Activated T-helper 1 cell treated with anti-CD3 and anti-CD28 coated beads, Interleukin-12 subunit alpha, Interleukin-12 subunit beta, Interleukin-2, Interleukin-4 antibody, amounts not matched to agents 30 ng/mL and 10 ng/mL and 1 ng/mL, durations not matched to agents 14 hours and 24 hours and 36 hours (primary cell): ENCODE results near the gene ANKRD22. TPM values are rescaled to one million over a fixed set of nuclear protein-coding genes. Genes with fewer than 3 reads are reported as not detected.

Experiments used
- DNase-seq: peaks from one replicate; pipeline ENCODE4 v3.0.0; 2021; ENCODE audit warnings: low spot score
- H3K27ac Mint-ChIP-seq: one replicate; pipeline ENCODE4 v1.8.0; 2021; ENCODE audit warnings: mild to moderate bottlenecking, mixed read lengths
- H3K27me3 Mint-ChIP-seq: one replicate; pipeline ENCODE4 v1.8.0; 2022; ENCODE audit warnings: mild to moderate bottlenecking, moderate library complexity, mixed read lengths; ENCODE audit not compliant: insufficient read depth
- H3K36me3 Mint-ChIP-seq: one replicate; pipeline ENCODE4 v1.8.0; 2021; ENCODE audit warnings: low read depth, mixed read lengths
- H3K4me1 Mint-ChIP-seq: one replicate; pipeline ENCODE4 v1.8.0; 2021; ENCODE audit warnings: low read depth, mixed read lengths
- H3K4me3 Mint-ChIP-seq: one replicate; pipeline ENCODE4 v1.8.0; 2021; ENCODE audit warnings: mild to moderate bottlenecking, moderate library complexity, mixed read lengths
- H3K9me3 Mint-ChIP-seq: one replicate; pipeline ENCODE4 v1.8.0; 2021; ENCODE audit warnings: mixed read lengths
- intact Hi-C: fragments of 100-400 bp; cut with micrococcal nuclease; formaldehyde crosslinking; loops from one replicate; pipeline ENCODE4 v1.15.1; 2024
- total RNA-seq: library from RNA; stranded (reverse); gene quantifications from 2 replicates; pipeline ENCODE4 v1.2.3, GENCODE V29; 2022

ANKRD22 gene
- total RNA-seq, 1 donor from 2014 or later = 0.16 TPM

DNA sequence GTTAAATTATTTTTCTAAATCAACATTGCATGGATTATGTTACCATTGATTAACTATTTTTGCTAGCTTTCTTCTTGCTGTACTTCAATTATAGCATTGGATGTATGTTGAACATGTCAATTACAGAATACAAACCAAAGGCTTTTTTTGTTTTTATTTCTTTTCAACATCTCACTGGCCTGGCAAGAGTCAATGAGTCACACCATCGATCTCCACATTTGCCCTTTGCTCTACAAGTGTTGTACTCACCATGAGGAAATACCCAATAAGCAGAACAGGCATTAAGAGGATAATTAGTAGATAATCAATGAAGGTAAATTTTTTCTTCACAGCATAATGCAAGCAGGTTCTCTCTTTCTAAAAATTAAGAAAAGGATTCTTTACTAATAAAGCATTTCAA lies 23.3 kb downstream of the ANKRD22 start:
- H3K4me1 Mint-ChIP-seq = peaks cover 84% of the 10 kb centered on the region
- no peak for DNase-seq
- peaks cover 8% of the 10 kb centered on the region for H3K36me3 Mint-ChIP-seq
- H3K4me3 Mint-ChIP-seq = peak overlapping the region; percentile 12
- H3K9me3 Mint-ChIP-seq = no peaks in the 10 kb centered on the region
- no peaks in the 10 kb centered on the region for H3K27me3 Mint-ChIP-seq
- no peak overlapping the region for H3K27ac Mint-ChIP-seq
- intact Hi-C loops = loop anchor here (5.0 to 10.0 kb wide), 5 partner anchors 204 to 961 kb away; partner anchors contain the start of gene IFIT5

GRCh38 chr10:88827671-88828070 lies 24.0 kb downstream of the ANKRD22 start:
- Mint-ChIP-seq H3K27me3 (no peaks in the 10 kb centered on the region), H3K4me3 (no peak overlapping the region), H3K36me3 (peaks cover 11% of the 10 kb centered on the region), H3K4me1 (peaks cover 82% of the 10 kb centered on the region), H3K27ac (no peak overlapping the region), H3K9me3 (no peaks in the 10 kb centered on the region)
- intact Hi-C loops = loop anchor here (5.0 to 10.0 kb wide), 5 partner anchors 205 to 960 kb away; partner anchors contain the start of gene IFIT5
- DNase-seq = no peak

- intact Hi-C loops = loop anchor here (5.0 to 10.0 kb wide), 5 partner anchors 206 to 959 kb away; partner anchors contain the start of gene IFIT5
- DNase-seq = no peak
- H3K9me3 Mint-ChIP-seq = no peaks in the 10 kb centered on the region
- H3K4me3 Mint-ChIP-seq = peak overlapping the region; percentile 26
- H3K36me3 Mint-ChIP-seq = peaks cover 11% of the 10 kb centered on the region
- peaks cover 74% of the 10 kb centered on the region for H3K4me1 Mint-ChIP-seq
- no peaks in the 10 kb centered on the region for H3K27me3 Mint-ChIP-seq
- peak overlapping the region; percentile 62 for H3K27ac Mint-ChIP-seq
These were observed 25.3 kb downstream of the ANKRD22 start for GRCh38 chr10:88826388-88826787.

DNA sequence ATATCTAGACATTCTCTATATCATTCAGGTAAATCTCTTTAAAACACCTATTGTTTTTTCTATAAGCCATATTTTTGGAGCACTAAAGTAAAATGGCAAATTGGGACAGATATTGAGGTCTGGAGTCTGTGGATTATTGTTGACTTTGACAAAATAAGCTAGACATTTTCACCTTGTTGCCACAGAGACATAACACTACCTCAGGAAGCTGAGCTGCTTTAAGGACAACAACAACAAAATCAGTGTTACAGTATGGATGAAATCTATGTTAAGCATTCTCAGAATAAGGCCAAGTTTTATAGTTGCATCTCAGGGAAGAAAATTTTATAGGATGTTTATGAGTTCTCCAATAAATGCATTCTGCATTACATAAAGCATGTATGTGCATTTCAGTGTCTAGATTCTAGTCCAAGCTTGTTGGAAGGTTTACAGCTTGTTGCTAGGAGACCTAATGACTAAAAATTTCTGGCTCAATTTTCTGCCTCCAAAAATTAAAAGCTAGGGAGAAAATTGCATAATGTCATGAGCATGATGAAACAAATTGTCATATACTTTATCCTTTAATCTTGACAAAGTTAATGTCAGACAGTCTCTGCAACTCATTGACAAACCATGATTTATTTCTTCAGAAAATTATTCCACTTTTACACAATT lies 30.8 kb downstream of the ANKRD22 start:
- Mint-ChIP-seq H3K27ac (no peak overlapping the region), H3K9me3 (no peaks in the 10 kb centered on the region), H3K4me1 (peaks cover 51% of the 10 kb centered on the region), H3K27me3 (peaks cover 7% of the 10 kb centered on the region), H3K36me3 (peaks cover 6% of the 10 kb centered on the region), H3K4me3 (no peak overlapping the region)
- no peak for DNase-seq
- intact Hi-C loops = loop anchor here (10.0 kb wide), 1 partner anchor 594 kb away; the partner anchor contains the start of gene IFIT5

DNA sequence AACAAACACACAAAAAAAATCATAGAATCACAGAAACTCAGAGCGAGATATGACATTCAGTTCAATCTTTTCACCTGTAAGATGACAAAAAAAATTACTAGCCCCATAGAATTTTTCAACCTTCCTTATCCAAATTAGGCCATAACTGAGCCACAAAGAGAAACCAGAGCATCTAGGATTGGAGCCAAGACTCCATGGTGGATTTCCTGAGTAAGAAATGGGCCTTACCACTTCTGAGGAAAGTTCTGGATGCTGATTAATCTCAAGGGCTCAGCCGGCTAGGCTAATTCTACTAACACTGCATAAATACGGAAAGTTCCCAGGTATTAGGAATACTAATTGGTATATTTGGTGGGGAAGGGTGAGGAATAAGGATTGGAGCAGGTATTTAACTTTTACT lies 32.4 kb downstream of the ANKRD22 start:
- Mint-ChIP-seq H3K9me3 (no peaks in the 10 kb centered on the region), H3K27me3 (peaks cover 7% of the 10 kb centered on the region), H3K4me1 (peaks cover 42% of the 10 kb centered on the region), H3K36me3 (peaks cover 5% of the 10 kb centered on the region), H3K4me3 (no peak overlapping the region), H3K27ac (no peak overlapping the region)
- DNase-seq = no peak
- intact Hi-C loops = no loop called here

- H3K27me3 Mint-ChIP-seq = peaks cover 11% of the 10 kb centered on the region
- no peaks in the 10 kb centered on the region for H3K9me3 Mint-ChIP-seq
- no peak for DNase-seq
- H3K36me3 Mint-ChIP-seq = no peaks in the 10 kb centered on the region
- intact Hi-C loops = no loop called here
- H3K4me1 Mint-ChIP-seq = peaks cover 34% of the 10 kb centered on the region
- no peak overlapping the region for H3K4me3 Mint-ChIP-seq
- H3K27ac Mint-ChIP-seq = no peak overlapping the region
These were observed 38.4 kb downstream of the ANKRD22 start for GRCh38 chr10:88813200-88813599.

DNA sequence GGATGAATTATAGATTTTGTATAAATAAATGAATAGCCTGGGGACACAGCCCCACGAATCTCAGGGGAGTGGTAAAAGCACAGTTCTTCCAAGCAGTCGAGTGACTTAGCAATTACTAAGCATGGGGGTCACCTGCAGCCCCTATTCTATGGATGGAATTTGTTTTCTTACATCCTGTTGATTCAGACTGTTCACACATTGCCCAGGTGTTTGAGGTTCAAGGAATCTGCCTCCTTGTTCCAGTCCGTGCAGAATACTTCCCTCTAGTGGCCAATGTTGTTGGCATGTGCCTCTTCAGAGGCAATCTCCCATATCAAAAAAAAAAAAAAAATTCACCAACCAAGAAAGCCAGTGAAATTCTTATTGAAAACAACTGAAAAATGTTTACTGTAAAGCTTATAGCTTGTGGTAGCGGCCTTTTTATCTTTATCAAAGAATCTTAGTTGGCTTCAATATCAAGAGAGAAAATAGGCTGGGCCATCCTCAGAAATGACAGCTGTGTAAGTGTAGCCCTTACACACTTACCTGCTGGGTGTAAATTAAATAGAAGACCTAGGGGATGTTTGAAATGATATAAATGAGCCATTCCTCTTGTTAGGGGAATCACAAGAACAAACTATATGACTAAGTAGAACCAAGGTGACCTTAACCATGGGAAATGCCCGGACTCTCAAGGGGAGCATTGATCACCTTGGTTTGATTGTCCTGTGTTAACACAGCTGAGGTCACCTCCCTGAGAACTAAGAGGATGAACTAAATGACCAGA lies 41.3 kb downstream of the ANKRD22 start:
- no peaks in the 10 kb centered on the region for H3K36me3 Mint-ChIP-seq
- peaks cover 18% of the 10 kb centered on the region for H3K4me1 Mint-ChIP-seq
- peak; percentile 34 for DNase-seq
- intact Hi-C loops = loop anchor here (1.0 kb wide), 3 partner anchors 82 to 245 kb away; no protein-coding TSS in a partner anchor
- peaks cover 4% of the 10 kb centered on the region for H3K27me3 Mint-ChIP-seq
- H3K4me3 Mint-ChIP-seq = no peak overlapping the region
- H3K27ac Mint-ChIP-seq = no peak overlapping the region
- H3K9me3 Mint-ChIP-seq = no peaks in the 10 kb centered on the region

- Mint-ChIP-seq H3K36me3 (no peaks in the 10 kb centered on the region), H3K9me3 (no peaks in the 10 kb centered on the region), H3K27ac (no peak overlapping the region), H3K27me3 (peaks cover 7% of the 10 kb centered on the region), H3K4me1 (peaks cover 13% of the 10 kb centered on the region), H3K4me3 (no peak overlapping the region)
- DNase-seq = no peak
- intact Hi-C loops = loop anchor here (1.0 kb wide), 3 partner anchors 81 to 244 kb away; no protein-coding TSS in a partner anchor
These were observed 42.0 kb downstream of the ANKRD22 start for GRCh38 chr10:88809621-88810020.

DNA sequence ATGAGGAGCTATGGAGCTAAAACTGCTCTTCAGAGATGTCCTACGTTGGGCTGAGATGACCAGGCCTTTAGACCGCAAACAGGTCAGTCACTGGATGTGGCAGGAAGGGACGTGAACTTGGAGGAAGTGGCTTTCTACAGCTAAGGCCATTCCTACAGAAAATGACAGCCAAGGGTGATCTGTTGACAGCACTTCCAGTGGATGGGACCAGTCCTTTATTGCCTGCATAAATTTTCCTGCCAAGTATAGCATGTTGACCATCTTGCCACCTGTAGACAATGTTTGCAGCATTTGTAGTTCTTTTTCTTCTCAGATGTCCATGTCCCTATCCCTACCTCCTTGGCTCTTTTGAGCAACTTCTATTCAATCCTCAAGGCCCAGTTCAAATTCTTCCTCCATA lies 45.7 kb downstream of the ANKRD22 start:
- no peak overlapping the region for H3K4me3 Mint-ChIP-seq
- H3K27ac Mint-ChIP-seq = no peak overlapping the region
- intact Hi-C loops = no loop called here
- H3K36me3 Mint-ChIP-seq = no peaks in the 10 kb centered on the region
- peaks cover 16% of the 10 kb centered on the region for H3K4me1 Mint-ChIP-seq
- no peak for DNase-seq
- H3K9me3 Mint-ChIP-seq = no peaks in the 10 kb centered on the region
- peaks cover 22% of the 10 kb centered on the region for H3K27me3 Mint-ChIP-seq

DNA sequence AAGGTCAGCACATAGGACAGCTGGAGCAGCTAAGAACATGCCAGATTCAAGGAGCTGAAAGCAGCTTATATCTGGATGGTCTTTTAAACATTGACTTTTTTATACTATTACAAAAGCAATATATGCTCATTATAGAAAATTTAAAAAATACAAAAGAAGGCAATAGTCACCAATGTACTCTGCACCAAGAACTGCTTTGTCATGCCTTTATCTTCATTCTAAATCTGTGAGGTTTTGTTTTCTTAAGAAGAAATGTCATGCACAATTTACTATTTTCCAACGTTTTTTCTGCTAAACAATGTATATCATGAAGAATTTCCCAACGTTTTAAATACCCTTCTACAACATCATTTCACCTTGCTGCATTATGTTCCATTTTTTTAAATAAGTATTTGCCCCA lies 46.3 kb downstream of the ANKRD22 start:
- Mint-ChIP-seq H3K27ac (no peak overlapping the region), H3K4me3 (no peak overlapping the region), H3K27me3 (peaks cover 23% of the 10 kb centered on the region), H3K9me3 (no peaks in the 10 kb centered on the region), H3K4me1 (peaks cover 16% of the 10 kb centered on the region), H3K36me3 (no peaks in the 10 kb centered on the region)
- intact Hi-C loops = no loop called here
- no peak for DNase-seq

DNA sequence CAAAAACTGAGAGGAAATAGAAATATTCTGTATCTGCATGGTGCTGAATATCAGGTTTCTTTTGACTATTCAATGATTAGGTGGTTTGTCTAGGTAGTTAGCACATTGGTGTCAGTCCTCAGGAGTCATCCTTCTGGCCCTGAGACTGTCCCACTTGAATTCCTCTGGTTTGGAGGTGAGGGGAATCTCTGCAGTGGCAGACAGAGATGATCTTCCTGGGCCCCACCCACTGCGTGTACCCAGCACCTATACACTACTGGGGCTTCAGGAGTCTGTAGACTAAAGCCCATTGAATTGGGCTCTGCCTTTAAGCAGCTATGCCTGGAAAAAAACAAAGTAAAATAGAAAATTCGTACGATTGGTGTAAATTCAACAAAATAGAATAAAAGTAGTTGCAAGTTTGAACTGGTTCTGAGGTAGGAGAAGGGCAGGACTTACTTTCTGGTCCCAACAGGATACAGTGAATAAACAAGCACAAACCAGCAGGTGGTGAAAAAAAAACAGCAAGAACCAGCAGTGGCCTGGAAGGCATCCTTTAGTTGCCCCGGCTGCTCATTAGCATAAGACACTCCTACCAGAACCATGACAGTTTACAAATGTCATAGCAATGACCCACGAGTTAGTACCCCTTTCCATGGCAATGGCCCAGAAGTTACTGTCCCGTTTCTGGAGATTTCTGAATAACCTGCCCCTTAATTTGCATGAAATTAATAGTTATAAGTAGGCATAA lies 47.4 kb downstream of the ANKRD22 start:
- peaks cover 25% of the 10 kb centered on the region for H3K27me3 Mint-ChIP-seq
- H3K9me3 Mint-ChIP-seq = no peaks in the 10 kb centered on the region
- H3K27ac Mint-ChIP-seq = no peak overlapping the region
- no peak for DNase-seq
- H3K4me3 Mint-ChIP-seq = no peak overlapping the region
- H3K36me3 Mint-ChIP-seq = no peaks in the 10 kb centered on the region
- intact Hi-C loops = no loop called here
- peaks cover 14% of the 10 kb centered on the region for H3K4me1 Mint-ChIP-seq

- H3K9me3 Mint-ChIP-seq = no peaks in the 10 kb centered on the region
- no peak overlapping the region for H3K4me3 Mint-ChIP-seq
- peaks cover 14% of the 10 kb centered on the region for H3K4me1 Mint-ChIP-seq
- H3K36me3 Mint-ChIP-seq = no peaks in the 10 kb centered on the region
- no peak for DNase-seq
- H3K27me3 Mint-ChIP-seq = peaks cover 27% of the 10 kb centered on the region
- intact Hi-C loops = no loop called here
- H3K27ac Mint-ChIP-seq = no peak overlapping the region
These were observed 48.0 kb downstream of the ANKRD22 start for GRCh38 chr10:88803641-88804040.
